ENCODE measurements around the gene KDM7A. TPM values are rescaled to one million over a fixed set of nuclear protein-coding genes. Genes with fewer than 3 reads are reported as not detected.

The KDM7A gene
- total RNA-seq, 1 experiment from 2014 or later, result 6.6 TPM

- H3K23me2 ChIP-seq (ENCODE audit: insufficient read length, low read depth, low read length, poor library complexity, severe bottlenecking), result no peaks in the 10 kb centered on the region
- no peak overlapping the region for H3K27ac ChIP-seq (ENCODE audit: insufficient read length, low read depth, low read length)
- no peak overlapping the region for H3K18ac ChIP-seq (ENCODE audit: insufficient read length, low read depth, low read length)
- H3K4me1 ChIP-seq (ENCODE audit: insufficient read depth, low read length), result no peaks in the 10 kb centered on the region
- no CpG with 5 or more reads among the region's 3 CpGs for WGBS (ENCODE audit: extremely low coverage, insufficient read length, low lambda C conversion rate)
- H2BK120ac ChIP-seq (ENCODE audit: low read depth, low read length, poor library complexity, severe bottlenecking), result no peak overlapping the region
- H3K4me3 Mint-ChIP-seq, result no peak overlapping the region
- no peak overlapping the region for H3K4ac ChIP-seq (ENCODE audit: low read depth, low read length)
- no peak for TF ChIP-seq CTCF (conservative IDR thresholded peaks at IDR 0.05)
- peaks cover 2% of the 10 kb centered on the region; the same call in 1 of the 2 replicates for H3K27me3 Mint-ChIP-seq (ENCODE audit: low read depth)
- no peak overlapping the region for H3K9ac ChIP-seq (ENCODE audit: extremely low read depth, insufficient read length, low read length)
- no peak overlapping the region for H2BK5ac ChIP-seq (ENCODE audit: insufficient read length, low read length)
- no peak for DNase-seq
- no peaks in the 10 kb centered on the region for H3K27me3 ChIP-seq (ENCODE audit: insufficient read depth, low read length)
- no peak overlapping the region for H4K5ac ChIP-seq (ENCODE audit: insufficient read length, low read depth, low read length)
- no peak overlapping the region for H3K14ac ChIP-seq (ENCODE audit: insufficient read depth, low read length)
- peaks cover 0 to 8% (median 0%) of the 10 kb centered on the region in 3 experiments; a peak in 2 of 7 replicates for H3K36me3 Mint-ChIP-seq (ENCODE audit: insufficient read depth in 1 of 3, low read depth in 3 of 3)
- H3K23ac ChIP-seq (ENCODE audit: insufficient read length, low read depth, low read length), result no peak overlapping the region
- no peaks in the 10 kb centered on the region for H3K79me1 ChIP-seq (ENCODE audit: insufficient read depth, low read depth, low read length, poor library complexity, severe bottlenecking)
- peaks cover 14 to 20% of the 10 kb centered on the region in 2 experiments; a peak in 4 of 5 replicates for H3K9me3 Mint-ChIP-seq
- no peak overlapping the region for H3T11ph ChIP-seq (ENCODE audit: low read length)
- H4K8ac ChIP-seq (replicated peaks; ENCODE audit: insufficient read length, low read depth, low read length), result no peak overlapping the region
- H2AFZ ChIP-seq (ENCODE audit: low read length), result no peak overlapping the region
- H3K56ac ChIP-seq (ENCODE audit: insufficient read length, low read depth, low read length), result no peak overlapping the region
- no peak overlapping the region for H2BK15ac ChIP-seq (ENCODE audit: low read depth, low read length)
- H3K4me1 Mint-ChIP-seq, result peaks cover 10 to 15% of the 10 kb centered on the region in 2 experiments
- H2BK20ac ChIP-seq (ENCODE audit: low read depth, low read length, poor library complexity, severe bottlenecking), result no peak overlapping the region
- H3K27ac Mint-ChIP-seq, result no peak overlapping the region
- H3K79me2 ChIP-seq (ENCODE audit: insufficient read depth, low read length), result no peaks in the 10 kb centered on the region
- no peak overlapping the region for H3K4me2 ChIP-seq (ENCODE audit: insufficient read depth, insufficient read length, low read length)
- no peak overlapping the region for H4K91ac ChIP-seq (ENCODE audit: insufficient read length, low read depth, low read length)
- H3K9me3 ChIP-seq (ENCODE audit: control insufficient read depth, low read depth, low read length), result no peaks in the 10 kb centered on the region
- no peak overlapping the region for H2AK5ac ChIP-seq (ENCODE audit: insufficient read length, low read length)
- H2BK12ac ChIP-seq (ENCODE audit: insufficient read length, low read depth, low read length), result no peak overlapping the region
- no peaks in the 10 kb centered on the region for H4K20me1 ChIP-seq (ENCODE audit: control insufficient read depth, insufficient read depth, insufficient read length)
Measured at GRCh38 chr7:140215281-140215680, 38.5 kb upstream of the KDM7A start.

Data from H9 (cell line).